Left lung (tissue), 10 donors: Measurements from ENCODE around the gene PAAF1. TPM values are rescaled to one million over a fixed set of nuclear protein-coding genes. Genes with fewer than 3 reads are reported as not detected.

Experiments used
- ATAC-seq: fragments of 200-7000 bp; cut with Tn5 transposase; one replicate; pipeline ENCODE4 v1.9.1; 2020; ENCODE audit warnings: moderate library complexity
- DNase-seq, 4 donors: peaks; one replicate each; pipeline ENCODE4 v3.0.0-alpha.2; 2013 to 2020
- H3K27ac ChIP-seq, 2 donors: fragments of 200-600 bp; sonication (generic) in 1 of 2; one replicate each; pipeline versions ENCODE4 v1.5.0 to v1.8.0; 2020 to 2021
- H3K27me3 ChIP-seq, 2 donors: fragments of 200-600 bp; sonication (generic) in 1 of 2; one replicate each; pipeline versions ENCODE4 v1.5.0 to v1.8.0; 2020 to 2021
- H3K36me3 ChIP-seq, 2 donors: fragments of 200-600 bp; sonication (generic) in 1 of 2; one replicate each; pipeline versions ENCODE4 v1.5.0 to v1.8.0; 2020 to 2021
- H3K4me1 ChIP-seq, 2 donors: fragments of 200-600 bp; one replicate each; pipeline ENCODE4 v1.8.0; 2021
- H3K4me3 ChIP-seq, 2 donors: fragments of 200-600 bp; sonication (generic) in 1 of 2; one replicate each; pipeline versions ENCODE4 v1.5.0 to v1.8.0; 2020 to 2021; ENCODE audit warnings: mild to moderate bottlenecking in 1 of 2
- H3K9me3 ChIP-seq, 2 donors: fragments of 200-600 bp; sonication (generic) in 1 of 2; one replicate each; pipeline versions ENCODE4 v1.5.0 to v1.8.0; 2020 to 2021
- intact Hi-C, 2 donors: fragments of 100-400 bp; cut with DNase I; formaldehyde crosslinking; loops; one replicate each; pipeline versions ENCODE4 v1.11.2 to v1.14.2; 2022
- polyA plus RNA-seq, 6 donors: library from polyadenylated mRNA; unstranded; fragments of 120-200 nt; gene quantifications; one replicate each; pipeline ENCODE4 v1.2.1, GENCODE V29; 2013; ENCODE audit not compliant: insufficient read length in 6 of 6
- total RNA-seq, 2 donors: library from RNA; stranded (reverse); fragmentation: NEBNext Ultra II Directional; extraction: Animal tissue kit (Norgen Biotek cat#: 25700); gene quantifications; one replicate each; pipeline ENCODE4 v1.2.1, GENCODE V29; 2021
- TF ChIP-seq, protein P1 (sequence below), 2 donors: fragments of 200-600 bp; sonication (generic) in 1 of 2; IDR thresholded peaks; one replicate each; pipeline versions ENCODE4 v1.5.0 to v1.8.0; 2021; ENCODE audit warnings: antibody characterized with exemption in 2 of 2
- donor health status: DM: no; HTN: yes; CAD: no.
- donor health status: DM: no; HTN: no; CAD: no.

PAAF1 gene
- total and polyA plus RNA-seq, 8 donors, result 13.0 to 47.3 (median 34.3) TPM

DNA sequence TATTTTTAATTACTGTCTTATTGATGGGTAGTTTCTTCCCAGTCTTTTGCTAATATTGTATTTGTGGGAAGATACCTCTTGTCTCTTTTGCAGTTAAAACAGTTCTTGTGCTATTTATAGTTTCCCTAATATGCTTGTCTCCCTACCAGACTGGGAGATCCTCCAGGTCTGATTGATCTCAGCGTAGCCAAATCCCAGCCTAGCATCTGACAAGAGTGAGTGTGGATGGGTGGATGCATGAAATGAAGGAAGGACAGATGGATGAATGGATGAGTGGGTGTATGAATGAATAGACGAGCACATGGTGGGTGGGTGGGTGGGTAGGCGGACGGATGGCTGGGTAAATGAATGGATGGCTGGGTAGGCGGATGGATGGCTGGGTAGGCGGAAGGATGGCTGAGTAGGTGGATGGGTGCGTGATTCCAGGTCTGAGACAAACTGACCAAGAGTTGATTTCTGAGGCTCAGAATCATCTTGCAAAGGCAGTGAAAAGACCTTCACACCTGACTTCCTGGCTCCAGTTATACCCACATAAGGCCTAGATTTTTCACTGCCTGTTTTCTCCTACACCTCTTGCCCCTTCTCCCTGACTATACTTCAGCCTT is 85.4 kb downstream of the PAAF1 start:
- Histone ChIP-seq H3K27me3 (peaks cover 0 to 9% of the 10 kb centered on the region in 2 donors), H3K27ac (no peak overlapping the region), H3K36me3 (no peaks in the 10 kb centered on the region), H3K4me3 (no peak overlapping the region), H3K9me3 (no peaks in the 10 kb centered on the region), H3K4me1 (peaks cover 0 to 3% of the 10 kb centered on the region in 2 donors)
- intact Hi-C loops, result no loop called here
- DNase-seq (no peak), ATAC-seq (no peak)
- TF ChIP-seq, protein P1, sequence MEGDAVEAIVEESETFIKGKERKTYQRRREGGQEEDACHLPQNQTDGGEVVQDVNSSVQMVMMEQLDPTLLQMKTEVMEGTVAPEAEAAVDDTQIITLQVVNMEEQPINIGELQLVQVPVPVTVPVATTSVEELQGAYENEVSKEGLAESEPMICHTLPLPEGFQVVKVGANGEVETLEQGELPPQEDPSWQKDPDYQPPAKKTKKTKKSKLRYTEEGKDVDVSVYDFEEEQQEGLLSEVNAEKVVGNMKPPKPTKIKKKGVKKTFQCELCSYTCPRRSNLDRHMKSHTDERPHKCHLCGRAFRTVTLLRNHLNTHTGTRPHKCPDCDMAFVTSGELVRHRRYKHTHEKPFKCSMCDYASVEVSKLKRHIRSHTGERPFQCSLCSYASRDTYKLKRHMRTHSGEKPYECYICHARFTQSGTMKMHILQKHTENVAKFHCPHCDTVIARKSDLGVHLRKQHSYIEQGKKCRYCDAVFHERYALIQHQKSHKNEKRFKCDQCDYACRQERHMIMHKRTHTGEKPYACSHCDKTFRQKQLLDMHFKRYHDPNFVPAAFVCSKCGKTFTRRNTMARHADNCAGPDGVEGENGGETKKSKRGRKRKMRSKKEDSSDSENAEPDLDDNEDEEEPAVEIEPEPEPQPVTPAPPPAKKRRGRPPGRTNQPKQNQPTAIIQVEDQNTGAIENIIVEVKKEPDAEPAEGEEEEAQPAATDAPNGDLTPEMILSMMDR (IDR thresholded peaks at IDR 0.05), result no peak

DNA sequence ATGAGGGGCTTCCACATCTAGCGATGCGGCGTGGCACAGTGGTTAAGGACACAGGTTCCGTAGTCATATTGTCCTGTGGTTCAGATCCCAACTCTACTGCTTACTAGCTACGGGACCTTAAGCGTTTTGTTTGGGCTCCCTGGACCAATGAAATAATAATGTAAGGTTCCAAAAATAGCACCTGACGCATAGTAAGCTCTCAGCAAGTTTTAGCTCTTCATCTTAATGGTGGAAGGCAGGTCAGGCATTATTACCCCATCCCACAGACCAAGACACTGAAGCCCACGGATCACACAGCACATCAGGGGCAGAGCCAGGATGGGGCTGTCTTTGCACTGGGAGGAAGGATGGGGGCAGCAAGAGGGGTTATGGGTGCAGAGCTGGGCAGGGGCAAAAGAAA is 87.1 kb downstream of the PAAF1 start:
- intact Hi-C loops, result no loop called here
- ATAC-seq, result no peak
- peaks cover 0 to 3% of the 10 kb centered on the region in 2 donors for H3K4me1 ChIP-seq
- H3K36me3 ChIP-seq, result no peaks in the 10 kb centered on the region
- no peaks in the 10 kb centered on the region for H3K9me3 ChIP-seq
- no peak for DNase-seq
- TF ChIP-seq, protein P1 (IDR thresholded peaks at IDR 0.05), result no peak
- no peaks in the 10 kb centered on the region for H3K27me3 ChIP-seq
- H3K4me3 ChIP-seq, result no peak overlapping the region
- H3K27ac ChIP-seq, result no peak overlapping the region

GRCh38 chr11:73965076-73965763 is 88.4 kb downstream of the PAAF1 start:
- H3K9me3 ChIP-seq, result no peaks in the 10 kb centered on the region
- H3K27me3 ChIP-seq, result no peaks in the 10 kb centered on the region
- no peak overlapping the region for H3K4me3 ChIP-seq
- intact Hi-C loops, result no loop called here
- peaks cover 0 to 3% of the 10 kb centered on the region in 2 donors for H3K4me1 ChIP-seq
- no peaks in the 10 kb centered on the region for H3K36me3 ChIP-seq
- no peak overlapping the region for H3K27ac ChIP-seq
- TF ChIP-seq, protein P1 (IDR thresholded peaks at IDR 0.05), result no peak
- ATAC-seq, result no peak
- no peak for DNase-seq

- no peak for ATAC-seq
- H3K27ac ChIP-seq, result no peak overlapping the region
- H3K9me3 ChIP-seq, result no peaks in the 10 kb centered on the region
- no peak for DNase-seq
- H3K4me3 ChIP-seq, result no peak overlapping the region
- H3K36me3 ChIP-seq, result no peaks in the 10 kb centered on the region
- TF ChIP-seq, protein P1 (IDR thresholded peaks at IDR 0.05), result no peak
- intact Hi-C loops, result no loop called here
- H3K27me3 ChIP-seq, result no peaks in the 10 kb centered on the region
- peaks cover 0 to 3% of the 10 kb centered on the region in 2 donors for H3K4me1 ChIP-seq
These were observed 88.9 kb downstream of the PAAF1 start for GRCh38 chr11:73965764-73966121.

GRCh38 chr11:73968356-73968966 is 91.7 kb downstream of the PAAF1 start:
- Histone ChIP-seq H3K36me3 (no peaks in the 10 kb centered on the region), H3K27me3 (no peaks in the 10 kb centered on the region), H3K4me1 (peaks cover 0 to 5% of the 10 kb centered on the region in 2 donors), H3K4me3 (no peak overlapping the region), H3K9me3 (no peaks in the 10 kb centered on the region), H3K27ac (no peak overlapping the region)
- ATAC-seq (no peak), DNase-seq (no peak)
- TF ChIP-seq, protein P1 (IDR thresholded peaks at IDR 0.05), result no peak
- intact Hi-C loops, result no loop called here
